Adrenal gland (tissue), 5 donors: ENCODE data around the gene PELI2.

Experiments used
- CTCF ChIP-seq, 6 experiments: fragments of 450-650 bp in 4 of 6; fragments of 200-600 bp in 2 of 6; sonication (generic) in 1 of 6; IDR thresholded peaks; 1 replicate in 5 of 6; 2 replicates in 1 of 6; pipeline versions ENCODE4 v1.5.1 to v1.8.0; 2016 to 2021; ENCODE audit warnings: antibody characterized with exemption in 6 of 6, mild to moderate bottlenecking in 2 of 6, moderate library complexity in 1 of 6
- POLR2A ChIP-seq, 2 donors: fragments of 450-650 bp; IDR thresholded peaks; one replicate each; pipeline ENCODE4 v1.6.1; 2017; ENCODE audit warnings: antibody characterized with exemption in 2 of 2, mild to moderate bottlenecking in 2 of 2, moderate library complexity in 1 of 2
- donor health status: DM: no; HTN: no; CAD: no.

GRCh38 chr14:56152221-56152620 is 34.0 kb downstream of the PELI2 start:
- TF ChIP-seq CTCF (IDR thresholded peaks at IDR 0.05), result no peak
- no peak for TF ChIP-seq POLR2A (IDR thresholded peaks at IDR 0.05)
